HG03439 (cell line): ENCODE measurements around the gene CCDC187.
"Not testable (repeated sequence)": the region's sequence is repeated elsewhere in the genome, so short reads cannot be mapped to it uniquely, and the experiment has no call there.

ENCODE experiments used
- ATAC-seq: cut with Tn5 transposase; IDR thresholded peaks from one replicate; pipeline ENCODE4 v1.9.1; 2021; ENCODE audit warnings: mild to moderate bottlenecking, moderate library complexity; ENCODE audit not compliant: unreplicated experiment

Gene CCDC187

DNA sequence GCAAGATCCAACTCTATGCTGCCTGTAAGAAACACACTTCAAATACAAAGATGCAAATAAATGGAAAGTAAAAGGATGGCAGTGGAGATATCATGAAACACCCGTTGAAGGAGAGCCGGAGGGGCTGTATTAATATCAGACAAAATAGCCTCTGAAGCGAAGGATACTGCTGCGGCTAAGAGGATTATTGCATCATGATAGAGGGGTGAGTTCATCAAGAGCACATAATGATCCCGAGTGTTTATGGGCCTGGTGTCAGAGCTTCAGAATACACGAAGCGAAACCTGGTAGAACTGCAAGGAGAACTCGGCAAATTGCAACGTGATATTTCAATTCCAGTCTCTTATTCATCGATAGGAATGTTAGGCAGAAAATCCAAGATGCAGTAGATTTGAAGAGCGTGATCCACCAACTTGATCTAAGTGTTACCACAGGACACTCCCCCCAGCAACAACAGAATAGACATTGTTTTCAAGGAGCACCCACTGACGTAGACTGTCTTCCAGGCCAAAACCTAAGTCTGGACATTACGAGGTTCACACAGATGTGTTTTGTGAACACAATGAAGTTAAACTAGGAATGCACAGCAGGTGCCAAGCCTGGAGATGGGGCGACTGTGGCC is 30.5 kb downstream of the CCDC187 start:
- ATAC-seq: no peak

- ATAC-seq: no peak
Measured at GRCh38 chr9:136270173-136270705, 33.7 kb downstream of the CCDC187 start.

- ATAC-seq: no peak
Measured at GRCh38 chr9:136268735-136269134, 35.2 kb downstream of the CCDC187 start.

DNA sequence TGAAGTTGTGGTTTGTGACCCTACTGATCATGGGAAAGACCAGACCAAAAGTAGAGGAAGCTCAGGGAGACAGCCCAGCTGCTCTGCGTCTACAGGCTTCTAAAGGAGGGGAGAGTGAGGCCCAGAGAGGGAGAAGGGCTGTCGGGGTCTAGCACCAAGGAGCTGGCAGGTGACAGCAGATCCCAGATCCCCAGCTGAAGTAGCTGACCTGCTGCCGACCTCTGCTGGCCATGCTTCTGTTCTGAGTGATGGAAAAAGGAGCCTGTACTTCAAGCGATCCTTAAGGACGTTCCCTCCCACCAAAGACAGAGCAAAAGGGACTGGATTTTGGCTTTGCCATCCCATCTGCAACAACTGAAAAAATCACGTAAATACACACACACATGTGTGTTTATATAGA is 35.6 kb downstream of the CCDC187 start:
- ATAC-seq: no peak

GRCh38 chr9:136267261-136268111 is 36.4 kb downstream of the CCDC187 start:
- ATAC-seq: peak; percentile 57

DNA sequence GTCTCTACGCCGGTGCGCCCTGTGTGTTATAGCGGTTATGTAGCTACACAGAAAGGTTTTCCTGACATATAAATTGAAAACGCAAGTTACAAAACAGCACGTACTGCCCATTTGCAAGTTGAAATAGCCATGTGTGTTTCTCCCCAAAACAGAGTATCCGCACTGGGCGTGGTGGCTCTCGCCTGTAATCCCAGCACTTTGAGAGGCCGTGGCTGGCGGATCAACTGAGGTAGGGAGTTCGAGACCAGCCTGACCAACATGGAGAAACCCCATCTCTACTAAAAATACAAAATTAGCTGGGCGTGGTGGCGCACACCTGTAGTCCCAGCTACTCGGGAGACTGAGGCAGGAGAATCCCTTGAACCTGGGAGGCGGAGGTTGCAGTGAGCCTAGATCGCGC is 37.3 kb downstream of the CCDC187 start:
- ATAC-seq: not testable (repeated sequence)

DNA sequence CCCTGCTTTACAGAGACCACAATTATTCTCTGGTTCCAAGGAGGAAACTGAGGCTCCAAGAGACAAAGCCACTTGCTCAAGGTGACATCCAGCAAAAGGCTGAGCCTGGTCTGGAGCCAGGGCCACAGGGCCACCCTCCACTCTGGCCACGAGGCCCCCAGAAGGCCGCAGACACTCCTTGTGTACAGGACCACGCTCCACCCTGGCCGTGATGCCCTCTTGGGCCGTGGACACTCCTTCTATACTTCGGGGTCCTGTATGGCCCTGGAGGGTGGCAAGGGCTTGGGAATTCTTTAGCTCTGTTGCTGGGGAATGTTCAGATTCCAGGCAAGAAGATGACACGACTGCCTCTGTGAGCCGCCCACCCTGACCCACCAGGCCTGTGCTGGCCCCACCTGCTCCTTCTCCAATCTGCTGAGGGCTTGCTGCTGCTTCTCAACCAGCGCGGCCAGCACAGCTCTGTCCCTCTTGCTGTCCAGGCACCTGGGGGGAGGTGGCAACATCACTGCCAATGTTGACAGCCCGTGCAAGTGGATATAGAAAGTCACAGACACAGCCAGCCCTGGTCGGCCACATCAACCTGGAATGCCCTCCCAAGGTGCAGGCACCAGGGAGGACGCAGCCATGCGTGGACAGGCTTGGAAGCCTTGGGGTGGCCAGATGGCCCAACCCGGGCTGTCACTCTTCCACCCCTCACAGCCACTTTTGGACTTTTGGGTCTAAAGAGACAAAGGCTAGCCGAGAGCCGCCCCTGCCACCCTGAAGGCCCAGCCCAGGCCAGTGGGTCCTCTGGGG is 38.1 kb downstream of the CCDC187 start:
- no peak for ATAC-seq

DNA sequence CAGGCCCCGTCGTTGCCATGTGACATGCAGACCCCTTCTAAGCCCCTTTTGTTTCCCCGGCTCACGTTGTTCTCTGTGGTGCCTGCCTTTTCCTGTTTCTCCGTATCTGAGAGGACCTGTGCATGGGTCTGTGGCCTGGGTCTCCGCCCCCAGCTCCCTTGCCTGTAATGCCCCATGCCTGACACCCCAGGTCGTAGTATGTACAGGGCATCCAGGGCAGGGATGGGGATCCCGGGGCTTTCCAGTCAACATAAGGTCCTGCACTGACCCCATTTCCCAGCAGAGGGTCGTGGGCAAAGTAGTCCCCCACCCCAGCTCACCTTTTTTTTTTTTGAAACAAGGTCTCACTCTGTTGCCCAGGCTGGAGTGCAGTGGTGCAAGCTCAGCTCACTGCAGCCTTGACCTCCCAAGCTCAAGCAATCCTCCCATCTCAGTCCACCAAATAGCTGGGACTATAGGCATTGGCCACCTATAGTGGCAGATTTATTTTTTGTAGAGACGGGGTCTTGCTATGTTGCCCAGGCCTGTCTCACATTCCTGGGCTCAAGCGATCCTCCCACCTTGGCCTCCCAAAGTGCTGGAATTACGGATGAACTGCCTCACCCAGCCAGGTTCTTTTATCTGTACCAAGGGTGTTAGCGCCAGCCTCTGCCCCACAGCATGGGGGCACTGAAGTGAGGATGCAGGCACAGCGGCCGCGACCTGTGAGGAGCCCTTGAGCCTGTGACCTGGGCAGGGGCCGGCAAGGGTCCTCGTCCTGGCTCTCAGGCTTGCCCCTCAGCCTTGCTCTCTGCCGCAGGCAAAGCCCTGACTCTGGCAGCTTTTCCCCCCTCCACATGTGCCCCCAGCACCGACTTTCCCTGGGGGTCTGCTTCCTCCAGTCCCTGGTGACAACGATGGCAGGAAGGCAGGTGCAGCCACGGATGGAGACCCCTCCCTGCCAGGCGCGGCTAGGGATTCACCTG is 39.2 kb downstream of the CCDC187 start:
- no peak for ATAC-seq

GRCh38 chr9:136264031-136264430 is 39.9 kb downstream of the CCDC187 start:
- no peak for ATAC-seq

DNA sequence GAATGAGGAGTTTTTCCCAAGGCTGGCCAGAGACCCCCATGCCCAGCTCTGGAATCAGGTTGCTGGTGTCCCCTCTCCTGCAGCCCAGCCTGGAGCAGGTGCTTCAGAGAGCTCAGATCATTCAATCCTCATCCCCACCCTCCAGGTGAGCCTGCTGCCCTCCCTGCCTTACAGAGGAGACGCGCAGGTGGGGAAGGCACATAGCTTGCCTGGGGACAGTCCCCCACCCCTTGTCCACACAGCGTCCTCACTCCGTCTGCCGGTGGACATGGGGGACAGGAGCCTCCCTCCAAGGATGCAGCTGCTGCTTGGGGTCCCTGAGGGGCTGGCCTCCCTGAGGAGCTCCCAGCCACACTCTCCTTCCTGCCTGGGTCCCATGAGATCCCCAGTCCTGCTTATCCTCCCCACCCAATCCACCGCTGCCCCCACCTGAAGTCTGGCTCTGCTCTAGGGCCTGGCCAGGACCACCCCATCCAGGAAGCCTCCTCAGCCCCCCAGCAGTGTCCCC is 41.2 kb downstream of the CCDC187 start:
- ATAC-seq: no peak

- no peak for ATAC-seq
Measured at GRCh38 chr9:136261686-136262430, 42.0 kb downstream of the CCDC187 start.

DNA sequence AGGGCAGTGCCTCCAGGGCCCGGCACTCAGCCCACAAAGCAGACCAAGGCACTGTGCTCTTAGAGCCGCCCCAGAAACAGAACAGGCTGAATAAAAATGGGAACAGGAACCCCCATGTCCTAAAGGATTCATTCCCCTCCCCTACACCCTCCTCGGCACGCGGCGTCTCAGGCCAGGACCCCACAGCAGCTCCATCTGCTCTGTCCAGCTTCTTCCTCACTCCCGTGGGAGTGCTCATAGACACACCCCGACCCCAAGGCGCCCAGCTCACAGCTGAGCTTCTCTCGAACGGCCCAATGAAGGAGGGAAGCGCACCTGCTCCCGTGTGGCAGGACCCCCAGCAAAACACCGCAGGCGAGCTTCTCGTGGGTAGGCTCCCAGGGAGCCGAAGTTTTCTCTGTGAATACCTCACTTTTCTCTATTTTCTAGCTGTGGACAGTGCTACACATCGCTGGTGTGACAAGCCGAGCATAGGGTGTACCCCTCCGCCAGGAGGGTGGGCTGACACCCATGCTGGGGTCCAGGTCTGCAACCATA is 42.9 kb downstream of the CCDC187 start:
- no peak for ATAC-seq

- ATAC-seq: no peak
Measured at GRCh38 chr9:136260521-136260920, 43.4 kb downstream of the CCDC187 start.

- no peak for ATAC-seq
Measured at GRCh38 chr9:136259836-136260235, 44.1 kb downstream of the CCDC187 start.

DNA sequence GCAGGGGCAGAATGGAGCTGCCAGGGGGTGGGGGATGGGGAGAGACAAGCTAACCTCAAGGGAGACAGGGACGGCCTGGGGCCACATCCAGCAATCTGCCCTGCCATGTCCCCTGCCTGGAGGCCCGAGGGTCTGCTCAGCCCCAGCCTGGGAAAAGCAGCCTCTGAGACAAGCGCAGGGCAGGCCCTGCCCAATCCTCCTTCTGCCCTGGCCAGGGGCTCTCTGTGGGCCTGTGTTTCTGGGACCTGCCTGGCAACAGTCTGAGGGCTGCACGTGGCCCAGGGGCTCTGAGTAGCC is 44.4 kb downstream of the CCDC187 start:
- ATAC-seq: no peak

DNA sequence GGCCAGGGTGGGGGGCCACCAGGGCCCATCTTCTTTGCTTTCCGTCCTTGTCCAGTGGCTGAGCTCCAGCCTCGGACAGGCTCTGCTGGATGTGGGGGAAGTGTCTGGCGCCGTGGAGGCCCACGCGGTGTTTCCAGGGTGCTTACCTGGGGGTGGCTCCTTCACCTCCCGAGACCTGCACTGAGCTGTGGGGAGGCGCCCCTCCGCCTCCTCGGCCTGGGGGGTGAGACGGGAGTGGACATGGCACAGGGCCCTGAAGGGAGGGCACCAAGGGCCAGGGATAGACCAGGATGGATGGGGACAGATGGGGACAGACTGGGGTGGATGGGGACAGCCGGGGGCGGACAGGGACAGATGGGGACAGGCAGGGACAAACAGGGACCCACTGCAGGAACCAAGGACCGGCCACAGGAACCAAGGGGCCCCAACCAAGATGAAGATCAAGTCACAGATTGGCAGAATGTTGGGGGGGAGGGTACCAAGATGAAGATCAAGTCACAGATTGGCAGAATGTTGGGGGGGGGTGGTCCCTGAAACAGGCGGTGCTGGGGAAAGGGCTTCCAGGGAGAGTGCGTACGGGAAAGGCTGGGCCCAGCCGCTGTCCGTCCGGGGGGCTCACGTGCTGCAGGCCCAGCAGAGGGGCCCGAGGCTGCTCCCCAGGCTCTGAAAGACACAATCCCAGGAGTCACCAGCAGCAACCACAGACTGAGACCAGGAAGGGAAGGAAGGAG is 44.9 kb downstream of the CCDC187 start:
- no peak for ATAC-seq

DNA sequence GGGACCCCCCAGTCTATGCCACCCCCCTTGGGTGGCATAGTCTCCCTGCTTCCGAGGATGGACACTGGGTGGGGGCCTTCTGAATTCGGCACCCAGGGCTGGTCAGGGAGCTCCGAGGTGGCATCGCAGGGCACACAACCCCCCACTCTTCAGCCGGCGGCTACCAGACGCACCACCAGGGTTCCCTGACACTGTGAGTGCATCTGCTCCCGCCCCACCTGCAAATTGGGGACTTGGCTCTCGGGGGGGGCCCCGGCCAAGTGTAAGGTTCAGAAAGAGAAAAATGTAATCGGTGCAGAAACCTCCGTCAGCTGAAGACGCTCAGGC is 45.6 kb downstream of the CCDC187 start:
- ATAC-seq: no peak

GRCh38 chr9:136257381-136258298 is 46.3 kb downstream of the CCDC187 start:
- no peak for ATAC-seq
